DOHH2 (cell line): ENCODE results near the gene FIGNL2.
"Not testable (repeated sequence)": the region's sequence is repeated elsewhere in the genome, so short reads cannot be mapped to it uniquely, and the experiment has no call there.

Experiments used
- H3F3A ChIP-seq: fragments of 200-600 bp; sonication (generic), shearing (Covaris generic); 2 replicates; pipeline ENCODE4 v1.6.0; 2016; ENCODE audit warnings: antibody characterized with exemption, mild to moderate bottlenecking; ENCODE audit not compliant: control insufficient read depth, insufficient read depth
- H3K27ac ChIP-seq: fragments of 200-600 bp; sonication (generic); 2 replicates; pipeline ENCODE4 v1.5.1; 2014; ENCODE audit warnings: low read depth, mild to moderate bottlenecking, low read length, moderate library complexity
- H3K27me3 ChIP-seq: fragments of 200-600 bp; sonication (generic); 2 replicates; pipeline ENCODE4 v1.6.1; 2014; ENCODE audit warnings: mild to moderate bottlenecking, low read length, mixed read lengths; ENCODE audit not compliant: control insufficient read depth
- H3K36me3 ChIP-seq: fragments of 200-600 bp; sonication (generic); 2 replicates; pipeline ENCODE4 v1.6.1; 2014; ENCODE audit warnings: mild to moderate bottlenecking, low read length, moderate library complexity, mixed read lengths; ENCODE audit not compliant: control insufficient read depth
- H3K4me1 ChIP-seq: fragments of 200-600 bp; sonication (generic); 2 replicates; pipeline ENCODE4 v1.6.1; 2014; ENCODE audit warnings: mild to moderate bottlenecking, low read length, mixed read lengths; ENCODE audit not compliant: control insufficient read depth
- H3K4me2 ChIP-seq: fragments of 200-600 bp; sonication (generic); 2 replicates; pipeline ENCODE4 v1.6.0; 2014; ENCODE audit warnings: mild to moderate bottlenecking, low read length, moderate library complexity
- H3K4me3 ChIP-seq: fragments of 200-600 bp; sonication (generic); 2 replicates; pipeline ENCODE4 v1.5.1; 2014; ENCODE audit warnings: mild to moderate bottlenecking, low read length, mixed read lengths
- H3K79me2 ChIP-seq: fragments of 200-600 bp; sonication (generic); 2 replicates; pipeline ENCODE4 v1.6.1; 2014; ENCODE audit warnings: mild to moderate bottlenecking, low read length, mixed read lengths; ENCODE audit not compliant: control insufficient read depth
- H3K9me2 ChIP-seq: fragments of 200-600 bp; sonication (generic); replicated peaks from 2 replicates; pipeline ENCODE4 v1.6.1; 2014; ENCODE audit warnings: mild to moderate bottlenecking, low read length, mixed read lengths; ENCODE audit not compliant: control insufficient read depth
- H3K9me3 ChIP-seq: fragments of 200-600 bp; sonication (generic); 2 replicates; pipeline ENCODE4 v1.6.1; 2014; ENCODE audit warnings: antibody characterized with exemption, low read length, mixed read lengths; ENCODE audit not compliant: control insufficient read depth, insufficient read depth
- H4K20me1 ChIP-seq: fragments of 200-600 bp; sonication (generic); 2 replicates; pipeline ENCODE4 v1.6.0; 2014; ENCODE audit warnings: low read depth, mild to moderate bottlenecking, antibody characterized with exemption, low read length, moderate library complexity; ENCODE audit not compliant: control insufficient read depth, insufficient read depth
- CTCF ChIP-seq: fragments of 200-600 bp; sonication (generic); IDR thresholded peaks from one replicate; pipeline ENCODE4 v1.5.1; 2014; ENCODE audit warnings: antibody characterized with exemption, mild to moderate bottlenecking, low read depth, low read length; ENCODE audit not compliant: poor library complexity, severe bottlenecking
- EZH2phosphoT487 ChIP-seq: fragments of 200-600 bp; sonication (generic); IDR thresholded peaks from 2 replicates; pipeline ENCODE4 v1.6.1; 2017; ENCODE audit warnings: borderline replicate concordance, mild to moderate bottlenecking, antibody characterized with exemption, low read length, moderate library complexity, mixed read lengths

The FIGNL2 gene

GRCh38 chr12:51887476-51888315, 39.2 kb upstream of the FIGNL2 start, which contains the start of gene ANKRD33:
ANKRD33 (plus strand) TSS chr12:51888103; CDS start chr12:51888187, 84 bp downstream.
- H3K79me2 ChIP-seq, result no peaks in the 10 kb centered on the region
- H3K4me3 ChIP-seq, result no peak within 1 kb of the TSS
- H3K36me3 ChIP-seq, result no peaks in the 10 kb centered on the region
- no peaks in the 10 kb centered on the region for H3K27me3 ChIP-seq
- no peaks in the 10 kb centered on the region for H3K9me2 ChIP-seq
- no peak within 1 kb of the TSS for H3K4me2 ChIP-seq
- no peaks in the 10 kb centered on the region for H4K20me1 ChIP-seq
- no peak within 1 kb of the TSS for H3K27ac ChIP-seq
- no peaks in the 10 kb centered on the region for H3K9me3 ChIP-seq
- H3K4me1 ChIP-seq, result peaks cover 12% of the 10 kb centered on the region
- no peak for TF ChIP-seq CTCF
- TF ChIP-seq EZH2phosphoT487, result no peak
- H3F3A ChIP-seq, result no peaks in the 10 kb centered on the region

GRCh38 chr12:51886021-51886710, 37.6 kb upstream of the FIGNL2 start:
- Histone ChIP-seq H3K4me2 (peak overlapping the region; percentile 81), H3K4me3 (peak overlapping the region; percentile 65), H3F3A (no peaks in the 10 kb centered on the region), H3K27ac (no peak overlapping the region), H3K9me2 (no peaks in the 10 kb centered on the region), H3K9me3 (no peaks in the 10 kb centered on the region), H3K27me3 (no peaks in the 10 kb centered on the region), H3K36me3 (no peaks in the 10 kb centered on the region), H3K79me2 (no peaks in the 10 kb centered on the region), H3K4me1 (peaks cover 12% of the 10 kb centered on the region), H4K20me1 (no peaks in the 10 kb centered on the region)
- no peak for TF ChIP-seq EZH2phosphoT487
- no peak for TF ChIP-seq CTCF

GRCh38 chr12:51885294-51886020, 36.9 kb upstream of the FIGNL2 start:
- Histone ChIP-seq H3K4me3 (peak overlapping the region; percentile 65), H3K4me1 (peaks cover 12% of the 10 kb centered on the region), H3K4me2 (peak overlapping the region; percentile 81)
- not testable (repeated sequence) for H3K27me3 ChIP-seq, H3K36me3 ChIP-seq, H3K9me2 ChIP-seq, H3F3A ChIP-seq, H3K27ac ChIP-seq, H3K9me3 ChIP-seq, H3K79me2 ChIP-seq, H4K20me1 ChIP-seq
